SKM-1 treated with dmso at 0.1 percent for 144 hours (cell line): ENCODE measurements around the gene TAP2.
"Not testable (repeated sequence)": the region's sequence is repeated elsewhere in the genome, so short reads cannot be mapped to it uniquely, and the experiment has no call there.

Source experiments
- DNase-seq: peaks from one replicate; lab custom pipeline; 2025; ENCODE audit not compliant: unreplicated experiment; lab: John Stamatoyannopoulos, UW

Gene TAP2

DNA sequence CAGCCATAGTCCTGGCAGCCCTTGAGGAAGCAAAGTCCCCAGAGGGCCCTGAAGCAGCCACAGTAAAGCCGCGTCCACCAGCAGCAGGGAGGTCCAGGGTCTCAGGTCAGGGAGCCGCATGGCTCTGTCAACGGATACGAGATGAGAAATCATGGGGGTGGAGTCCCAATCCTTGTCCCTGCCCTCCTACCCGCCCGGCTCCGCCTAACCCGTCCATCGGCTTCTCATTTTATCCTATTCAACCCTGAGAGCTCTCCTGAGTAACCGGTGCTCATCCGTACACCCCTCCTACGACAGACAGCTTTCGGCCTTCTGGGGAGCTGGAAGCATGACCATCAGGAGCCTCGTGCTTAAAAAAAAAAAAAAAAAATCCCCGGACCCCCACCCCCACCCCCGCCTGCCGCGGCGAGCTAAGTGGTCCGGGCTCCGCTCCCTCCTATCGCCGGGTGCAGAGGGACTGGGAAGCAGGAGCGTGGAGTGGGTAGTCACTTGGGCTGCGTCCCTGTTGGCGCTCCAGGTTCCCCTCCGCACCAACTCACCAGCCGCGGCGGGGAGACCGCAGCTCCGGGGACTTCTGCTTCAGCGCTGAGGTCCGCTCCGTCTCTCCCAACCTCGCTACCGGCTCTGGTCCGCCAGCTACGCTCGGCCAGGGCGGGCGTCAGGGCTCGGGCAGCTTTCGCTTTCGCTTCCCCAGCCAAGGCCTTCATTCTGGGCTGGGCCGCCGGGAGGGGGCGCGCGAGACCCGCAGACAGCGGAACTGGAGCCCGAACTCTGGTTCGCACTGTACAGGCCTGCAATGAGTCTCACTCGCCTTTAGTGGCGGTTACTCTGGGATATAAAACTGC is at the start of gene TAP2:
TAP2 (minus strand) TSS at position 626 of the 845 bp plus-strand sequence; CDS start at position 120, 506 bp downstream.
- peak; percentile 87 for DNase-seq

DNA sequence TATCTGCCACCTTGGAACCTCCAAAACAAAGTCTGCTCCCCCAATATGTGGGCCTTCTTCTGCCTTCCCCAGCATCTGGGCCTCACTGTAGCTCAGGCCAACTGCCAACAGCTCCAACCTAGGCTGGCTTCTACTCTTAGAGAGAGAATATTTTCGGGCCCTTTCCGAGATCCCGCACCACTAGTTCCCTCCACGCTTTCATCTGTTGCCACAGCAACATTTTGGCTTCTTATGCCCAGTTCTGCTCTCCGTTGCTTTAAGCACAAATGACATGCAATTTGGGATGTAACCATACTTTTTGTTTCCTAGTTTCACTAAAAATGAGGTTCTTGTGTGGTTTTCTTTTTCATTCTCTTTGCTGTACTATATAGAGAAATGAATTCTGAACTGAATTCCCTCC is 49.1 kb upstream of the TAP2 start:
- DNase-seq: no peak

DNA sequence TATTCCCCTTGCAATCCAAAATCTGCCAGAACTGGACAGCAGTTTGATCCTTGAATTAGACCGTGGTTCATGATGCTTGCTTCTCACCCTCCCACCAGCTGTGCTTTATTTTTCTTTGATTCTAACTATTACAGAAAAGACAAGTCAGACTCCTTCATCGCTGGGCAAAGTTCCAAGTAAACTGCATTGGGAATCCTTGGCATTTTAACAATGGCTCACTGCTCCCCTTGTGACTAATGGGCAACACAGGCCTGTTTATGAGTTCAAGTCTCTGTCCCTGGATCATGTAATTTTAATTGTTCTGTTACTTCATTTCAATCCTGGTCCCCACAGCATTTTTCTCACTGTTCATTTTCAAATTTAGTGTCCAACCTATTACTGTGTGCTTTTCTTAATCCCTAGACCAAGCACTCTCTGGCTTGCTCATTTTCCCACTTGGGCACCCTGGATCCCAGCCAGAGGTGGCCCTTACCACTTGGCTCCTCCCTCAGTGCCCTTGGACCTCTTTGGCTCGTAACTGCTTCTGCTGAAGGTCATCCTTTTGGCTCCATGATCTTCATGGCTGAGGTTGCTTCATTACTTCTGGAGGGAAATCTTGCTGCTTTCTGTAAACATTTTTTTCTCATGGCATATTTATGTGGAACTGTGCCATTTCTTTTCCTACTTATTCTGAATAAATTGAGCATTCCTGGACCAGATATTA is 48.3 kb upstream of the TAP2 start:
- no peak for DNase-seq

DNA sequence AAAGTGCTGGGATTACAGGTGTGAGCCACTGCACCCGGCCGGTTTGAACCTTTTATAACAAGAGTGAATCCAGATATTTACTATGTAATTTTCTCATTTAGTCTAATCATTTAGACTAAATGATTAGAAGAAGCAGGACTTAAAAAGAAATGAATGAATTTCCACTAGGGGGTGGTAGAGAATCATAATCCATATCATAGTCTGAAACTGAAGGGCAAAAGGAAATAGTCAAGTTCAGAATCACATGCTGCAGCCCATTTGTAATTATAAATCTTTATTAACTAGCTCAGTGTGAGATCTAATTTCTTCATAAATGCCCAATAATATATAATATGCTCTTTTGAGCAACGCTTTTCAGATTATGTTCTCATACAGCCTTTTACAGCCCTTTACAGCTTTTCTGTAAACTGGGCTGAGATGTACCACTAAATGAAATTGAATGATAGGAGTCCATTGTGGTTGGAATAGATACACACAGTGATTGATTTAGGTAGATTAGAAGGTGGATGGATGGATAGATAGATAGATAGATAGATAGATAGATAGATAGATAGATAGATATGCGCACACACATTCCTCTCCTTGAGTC is 47.3 kb upstream of the TAP2 start:
- peak; percentile 64 for DNase-seq

DNA sequence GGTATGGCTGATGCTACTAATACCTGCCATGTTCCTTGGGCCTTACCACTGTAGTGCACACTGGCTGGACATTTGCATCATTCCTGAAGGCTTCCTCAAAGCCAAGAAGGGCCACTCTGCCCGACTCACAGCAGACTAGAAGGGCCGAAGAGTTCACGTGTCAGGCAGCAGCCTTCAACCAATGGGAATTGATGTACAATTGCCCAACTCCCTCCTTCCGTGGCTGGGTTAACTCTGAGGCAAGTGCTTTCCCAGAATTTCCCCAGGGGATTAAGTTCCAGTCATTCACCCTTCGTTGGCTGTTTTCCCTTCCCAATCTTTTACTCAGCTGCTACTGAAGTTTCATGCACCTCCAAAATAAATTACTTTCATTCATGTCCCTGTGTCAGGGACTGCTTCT is 45.2 kb upstream of the TAP2 start:
- peak; percentile 19 for DNase-seq

DNA sequence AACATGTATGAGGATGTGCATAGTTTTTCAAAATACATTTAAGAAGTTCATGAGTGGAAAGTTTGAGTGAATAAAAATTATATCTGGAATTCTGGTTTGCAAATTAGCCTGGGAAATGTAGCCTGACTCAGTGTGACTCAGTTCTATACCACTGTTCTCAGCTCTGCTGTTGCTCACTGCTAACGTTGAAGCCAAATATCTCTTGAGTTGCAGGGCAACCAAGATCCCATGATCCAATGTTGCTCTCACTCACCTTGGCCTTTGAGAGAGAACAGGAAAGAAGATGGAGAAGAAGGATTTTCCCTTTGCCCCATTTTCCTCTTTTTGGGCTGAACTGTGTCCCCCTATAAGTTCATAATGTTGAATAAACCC is 44.3 kb upstream of the TAP2 start:
- DNase-seq: no peak

DNA sequence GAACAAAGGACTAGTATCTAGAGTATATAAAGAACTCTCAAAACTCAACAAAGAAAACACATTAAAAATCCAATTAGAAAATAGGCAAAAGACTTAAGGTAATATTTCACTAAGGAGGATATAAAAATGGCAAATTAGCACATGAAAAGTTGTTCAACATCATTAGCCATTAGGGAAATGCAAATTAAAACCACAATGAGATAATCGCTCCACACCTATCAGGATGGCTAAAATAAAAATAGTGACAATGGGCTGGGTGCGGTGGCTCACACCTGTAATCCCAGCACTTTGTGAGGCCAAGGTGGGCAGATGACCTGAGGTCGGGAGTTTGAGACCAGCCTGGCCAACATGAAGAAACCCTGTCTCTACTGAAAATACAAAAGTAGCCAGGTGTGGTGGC is 42.4 kb upstream of the TAP2 start:
- not testable (repeated sequence) for DNase-seq

DNA sequence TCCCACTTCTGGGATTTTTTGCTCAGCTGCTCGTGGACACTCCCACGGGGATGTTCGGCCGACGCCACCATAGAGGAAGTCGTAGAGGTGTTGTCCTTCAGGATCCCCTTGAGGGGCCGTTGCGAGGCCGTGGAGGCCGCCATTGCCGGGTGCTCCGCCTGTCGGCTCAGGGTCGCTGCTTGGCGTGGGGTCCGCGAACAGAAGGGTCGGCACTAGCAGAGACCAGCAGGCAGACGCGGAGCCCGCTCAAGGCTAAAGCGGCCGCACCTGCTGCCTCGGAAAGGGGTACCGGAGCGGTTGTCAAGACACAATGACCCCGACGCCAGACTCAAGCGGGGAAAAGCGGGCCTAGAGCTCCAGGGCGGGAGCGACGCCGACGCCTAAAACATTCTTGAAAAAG is 41.2 kb upstream of the TAP2 start:
- DNase-seq: no peak

DNA sequence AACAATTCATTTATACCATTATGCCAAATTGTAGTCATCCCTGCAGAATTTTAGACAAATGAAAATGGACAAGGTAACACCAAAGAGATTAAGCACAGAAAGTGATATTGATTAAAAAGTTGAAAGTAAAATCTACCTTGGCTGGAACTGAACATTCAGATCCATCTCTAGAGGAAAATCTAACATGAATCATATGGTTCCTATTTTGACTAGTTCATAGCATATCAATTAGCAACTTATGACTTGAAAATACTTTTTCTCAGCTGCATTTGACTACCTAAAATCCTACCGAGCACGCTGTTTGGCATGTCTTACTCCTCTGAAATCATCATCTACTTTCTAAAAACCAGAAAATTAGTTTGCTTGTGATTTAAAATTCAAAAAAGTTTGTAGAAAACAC is 38.1 kb upstream of the TAP2 start:
- DNase-seq: no peak

DNA sequence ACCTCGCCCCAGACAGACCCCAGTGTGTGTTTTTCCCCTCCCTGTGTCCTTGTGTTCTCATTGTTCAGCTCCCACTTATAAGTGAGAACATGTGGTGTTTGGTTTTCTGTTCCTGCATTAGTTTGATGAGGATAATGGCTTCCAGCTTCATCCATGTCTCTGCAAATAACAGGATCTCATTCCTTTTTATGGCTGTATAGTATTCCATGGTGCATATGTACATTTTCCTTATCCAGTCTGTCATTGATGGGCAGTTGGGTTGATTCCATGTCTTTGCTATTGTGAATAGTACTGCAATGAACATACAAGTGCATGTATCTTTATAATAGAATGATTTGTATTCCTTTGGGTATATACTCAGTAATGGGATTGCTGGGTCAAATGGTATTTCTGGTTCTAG is 35.4 kb upstream of the TAP2 start:
- DNase-seq: not testable (repeated sequence)

DNA sequence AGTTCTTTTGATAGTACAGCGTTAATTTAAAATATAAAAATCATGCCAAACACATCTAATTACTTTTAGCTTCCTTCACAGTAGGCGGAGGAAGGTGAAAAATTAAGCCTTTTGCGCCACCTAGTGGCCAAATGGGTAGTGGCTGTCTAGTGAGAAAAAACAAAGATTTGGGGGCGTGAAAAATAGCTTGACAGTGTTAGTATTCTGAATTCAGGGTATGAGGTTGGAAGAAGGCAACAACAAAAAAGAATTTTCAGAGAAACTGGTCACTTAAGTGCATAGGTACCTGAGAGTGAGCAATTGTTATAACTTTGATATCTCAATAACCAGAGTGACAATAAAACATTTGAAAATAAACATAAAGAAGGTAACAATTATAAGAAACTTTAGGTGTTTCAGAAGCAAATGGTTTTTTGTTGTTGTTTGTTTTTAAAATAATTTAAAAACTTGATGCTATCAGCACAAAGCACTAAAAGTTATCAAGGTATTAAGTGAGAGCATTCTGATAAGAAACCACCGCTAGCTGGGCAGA is 29.8 kb upstream of the TAP2 start:
- peak; percentile 50 for DNase-seq

DNA sequence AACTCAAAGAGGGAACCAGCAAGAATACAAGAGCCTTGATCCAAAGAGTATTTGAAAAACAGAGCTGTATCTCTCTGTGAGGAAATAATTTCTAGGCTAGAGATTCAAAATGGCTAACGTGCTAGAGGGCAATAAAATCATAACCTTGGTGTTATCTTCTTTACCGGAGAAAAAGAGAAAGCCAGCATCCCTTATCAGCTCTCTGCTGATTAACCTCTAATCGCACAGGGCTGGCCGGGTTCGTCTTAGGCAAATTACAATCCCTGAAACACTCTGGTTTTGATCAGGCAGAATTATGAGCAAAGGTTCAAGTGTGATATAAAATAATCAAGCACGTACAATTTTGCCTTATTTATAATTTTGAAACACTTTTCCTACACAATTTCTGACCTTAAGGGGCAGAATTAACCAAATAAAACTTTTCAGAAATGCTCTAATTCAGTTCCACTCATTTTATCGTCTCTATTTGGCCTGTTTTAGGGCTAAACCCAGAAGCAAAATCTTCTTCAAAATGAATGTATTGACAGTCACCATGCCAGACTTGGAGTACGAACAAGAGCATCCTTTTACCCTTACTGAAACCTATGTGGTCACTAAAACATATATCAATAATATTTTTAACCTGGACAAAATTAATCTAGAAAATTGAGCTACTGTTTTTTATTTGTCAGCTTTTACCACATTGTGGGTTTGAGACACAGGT is 29.2 kb upstream of the TAP2 start:
- no peak for DNase-seq

DNA sequence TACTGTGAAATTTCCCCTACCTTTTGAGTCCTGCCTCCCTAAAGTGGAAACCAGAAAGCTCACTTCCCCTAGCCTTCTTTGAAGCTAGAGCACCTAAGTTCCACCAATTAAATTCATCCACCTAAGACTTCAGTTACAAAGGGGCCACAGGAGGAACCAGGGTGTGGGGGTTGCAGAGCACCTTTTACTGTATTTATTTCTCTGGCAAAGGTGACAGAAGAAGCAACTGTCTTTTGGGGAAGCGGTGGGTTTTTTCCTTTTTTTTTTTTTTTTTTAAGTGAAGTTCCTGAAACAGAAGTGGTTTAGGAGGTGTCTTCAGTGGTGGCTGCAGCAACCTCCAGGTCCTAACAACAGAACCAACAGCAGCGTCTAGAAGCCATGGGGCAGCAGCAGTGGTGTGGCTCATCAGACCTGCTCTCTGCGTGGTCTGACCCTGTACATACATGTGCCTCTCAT is 28.5 kb upstream of the TAP2 start:
- peak; percentile 60 for DNase-seq

DNA sequence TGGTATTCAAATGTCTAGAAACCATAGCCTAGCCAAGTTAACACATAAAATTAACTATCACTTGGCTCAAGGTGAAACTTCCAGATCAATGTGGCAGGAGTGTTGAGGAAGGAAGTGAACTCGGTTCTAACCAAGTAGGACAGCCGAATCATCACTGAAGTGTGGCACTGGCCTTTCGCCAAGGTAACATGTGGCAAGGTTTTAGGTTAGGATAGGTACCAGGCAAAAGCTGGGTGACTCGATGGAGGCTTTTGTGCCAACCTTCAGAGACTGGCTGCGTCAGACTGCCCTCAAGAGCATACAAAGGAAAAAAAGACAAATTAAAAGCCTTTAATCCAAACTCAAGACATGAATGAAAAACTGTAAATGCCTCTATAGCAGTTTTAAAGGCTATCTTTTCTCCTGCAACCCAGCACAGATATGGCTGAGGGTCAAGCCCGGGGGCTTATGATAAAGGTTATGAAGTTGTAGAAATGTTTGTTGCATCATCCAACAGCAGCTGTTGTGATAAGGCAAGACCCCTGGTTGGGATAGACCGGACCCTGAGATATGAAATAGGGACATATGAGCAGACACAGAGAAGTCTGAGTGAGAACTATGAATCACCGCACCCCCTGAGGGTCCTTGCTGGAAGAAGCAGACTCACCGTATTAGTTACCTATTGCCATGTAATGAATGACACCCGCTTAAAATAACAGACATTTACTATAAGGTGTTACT is 27.3 kb upstream of the TAP2 start:
- no peak for DNase-seq

DNA sequence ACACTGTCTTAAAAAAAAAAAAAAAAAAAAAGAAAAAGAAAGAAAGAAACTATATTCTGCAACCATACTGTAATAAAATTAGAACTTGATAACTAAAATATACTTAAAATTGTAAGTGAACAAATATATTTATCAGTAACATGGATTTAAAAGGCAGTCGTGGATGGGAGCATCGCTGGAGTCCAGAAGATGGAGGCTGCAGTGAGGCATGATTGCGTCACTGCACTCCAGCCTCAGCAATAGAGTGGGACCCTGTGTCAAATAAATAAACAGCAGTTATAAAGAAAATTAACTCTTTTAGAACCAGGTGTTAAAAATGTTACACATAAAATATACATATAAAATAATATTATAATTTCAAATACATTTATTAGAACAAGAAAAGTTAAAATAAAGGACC is 24.2 kb upstream of the TAP2 start:
- no peak for DNase-seq

DNA sequence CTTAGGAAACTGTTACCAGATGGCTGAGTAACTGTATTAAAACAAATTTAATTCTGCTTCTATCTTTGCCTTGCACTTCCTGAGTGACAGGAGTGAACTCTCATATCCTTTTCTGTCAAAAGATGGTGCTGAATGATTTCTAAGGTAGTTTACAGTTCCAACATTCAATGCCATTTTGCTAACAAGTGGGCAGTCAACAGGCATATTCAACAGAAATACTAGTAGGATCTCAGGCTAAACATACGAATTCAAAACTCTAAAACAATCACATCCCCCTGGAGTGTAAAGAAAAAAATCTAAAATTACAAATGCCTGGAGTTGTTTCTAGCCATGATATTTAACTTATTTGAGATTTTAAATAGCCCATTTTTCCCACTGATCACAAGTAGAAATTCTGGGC is 22.1 kb upstream of the TAP2 start:
- no peak for DNase-seq

DNA sequence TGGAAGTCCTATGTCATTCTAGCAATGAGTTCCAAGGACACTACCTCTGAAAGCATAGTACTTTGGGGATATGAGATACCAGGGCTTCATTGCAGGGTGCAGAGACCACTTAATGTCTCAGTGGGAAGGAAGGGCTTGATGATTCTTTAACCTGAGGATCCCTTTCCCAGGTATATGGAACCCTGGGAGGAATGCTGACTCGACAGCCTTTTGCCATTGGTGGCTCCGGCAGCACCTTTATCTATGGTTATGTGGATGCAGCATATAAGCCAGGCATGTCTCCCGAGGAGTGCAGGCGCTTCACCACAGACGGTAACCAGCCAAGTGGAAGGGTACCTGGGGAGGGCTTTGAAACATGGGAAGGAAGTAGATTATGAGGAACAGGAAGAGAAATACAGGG is 19.7 kb upstream of the TAP2 start:
- no peak for DNase-seq

DNA sequence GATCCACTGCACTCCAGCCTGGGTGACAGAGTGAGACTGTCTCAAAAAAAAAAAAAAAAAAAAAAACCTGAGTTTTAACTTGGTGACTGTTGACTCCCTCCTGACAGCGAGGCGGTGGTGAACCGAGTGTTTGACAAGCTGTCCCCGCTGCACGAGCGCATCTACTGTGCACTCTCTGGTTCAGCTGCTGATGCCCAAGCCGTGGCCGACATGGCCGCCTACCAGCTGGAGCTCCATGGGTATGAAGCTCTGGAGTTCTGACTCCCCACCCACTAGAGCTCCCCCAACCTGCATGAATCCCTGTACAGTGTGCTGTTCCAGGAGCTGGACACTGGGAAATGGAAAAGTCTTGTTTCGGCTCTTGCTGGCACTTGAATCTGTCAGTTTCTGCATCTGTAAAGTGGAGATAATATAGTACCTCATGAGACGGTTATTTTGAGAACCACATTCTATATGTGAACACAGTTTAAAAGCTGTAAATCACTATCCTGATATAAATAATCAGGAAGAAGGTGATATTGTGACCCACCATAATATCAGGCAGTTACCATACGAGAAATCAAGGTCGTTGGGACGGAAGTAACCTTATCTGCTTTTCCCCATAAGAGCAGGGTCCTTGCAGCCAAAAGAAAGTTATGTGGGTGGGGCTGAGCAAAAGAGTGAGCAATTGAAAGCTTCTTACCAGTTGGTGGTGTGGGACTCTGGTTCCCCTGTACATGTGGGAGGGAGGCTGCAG is 18.8 kb upstream of the TAP2 start:
- DNase-seq: no peak

DNA sequence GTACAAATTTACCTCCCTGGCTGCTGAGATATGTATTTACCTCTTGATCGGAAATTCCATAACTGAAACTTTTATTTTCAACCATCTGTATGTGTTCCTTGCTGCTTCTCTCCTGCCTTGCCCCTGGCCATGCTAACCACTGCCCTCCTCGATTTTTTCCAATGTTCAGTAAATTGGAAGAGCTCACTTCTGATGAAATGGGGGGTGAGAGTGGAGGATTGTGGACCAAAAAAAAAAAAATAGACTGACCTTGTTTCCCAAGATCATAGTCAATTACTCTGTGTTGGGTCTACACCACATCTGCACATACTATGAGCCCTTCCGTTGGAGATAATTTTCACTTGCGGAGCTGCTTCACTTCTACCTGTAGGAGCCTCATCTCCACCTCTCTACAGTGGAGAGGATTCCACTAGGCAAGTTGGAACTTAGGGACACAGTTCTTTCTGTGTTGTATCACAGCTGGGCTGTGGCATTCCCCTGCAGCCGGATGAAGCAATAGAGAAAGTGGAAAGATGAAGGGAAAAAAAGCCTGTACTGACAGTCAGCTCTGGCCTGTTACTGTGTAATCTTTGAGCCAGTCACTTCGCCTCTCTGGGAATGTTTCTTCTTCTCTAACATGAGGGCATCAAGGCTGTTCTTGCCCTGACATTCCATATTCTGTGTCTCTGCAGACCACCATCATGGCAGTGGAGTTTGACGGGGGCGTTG is 17.1 kb upstream of the TAP2 start:
- no peak for DNase-seq
